Thymus (tissue), 2 donors: Measurements from ENCODE around the gene WBP2NL. TPM values are rescaled to one million over a fixed set of nuclear protein-coding genes. Genes with fewer than 3 reads are reported as not detected.

Experiments
- polyA plus RNA-seq: library from polyadenylated mRNA; stranded (reverse); fragments of 200-250 nt; gene quantifications from one replicate; pipeline ENCODE4 v1.2.3, GENCODE V29; 2013
- total RNA-seq: library from RNA; stranded (reverse); fragments of 120-200 nt; gene quantifications from one replicate; pipeline ENCODE4 v1.2.4, GENCODE V29; 2013
- donor health status: healthy.

Gene WBP2NL
- total and polyA plus RNA-seq, 2 donors = 0.66 to 2.2 TPM

Other genes starting within 250 kb of the WBP2NL start
- 14.4 TPM for gene CCDC134, start 198.1 kb upstream of the WBP2NL start, total RNA-seq
- gene CCDC134, start 198.1 kb upstream of the WBP2NL start, polyA plus RNA-seq = 1.6 TPM
- gene SREBF2, start 165.7 kb upstream of the WBP2NL start, total RNA-seq = 15.8 TPM
- gene SREBF2, start 165.7 kb upstream of the WBP2NL start, polyA plus RNA-seq = 41.0 TPM
- 0.19 TPM for gene SHISA8, start 83.7 kb upstream of the WBP2NL start, total RNA-seq
- gene SHISA8, start 83.7 kb upstream of the WBP2NL start, polyA plus RNA-seq = 2.9 TPM
- 1.0 TPM for gene TNFRSF13C, start 72.0 kb upstream of the WBP2NL start, total RNA-seq
- gene TNFRSF13C, start 72.0 kb upstream of the WBP2NL start, polyA plus RNA-seq = 6.1 TPM
- gene CENPM, start 51.6 kb upstream of the WBP2NL start, total RNA-seq = 31.4 TPM
- gene CENPM, start 51.6 kb upstream of the WBP2NL start, polyA plus RNA-seq = 13.1 TPM
- 0.90 TPM for gene SEPTIN3, start 29.3 kb upstream of the WBP2NL start, total RNA-seq
- 1.2 TPM for gene SEPTIN3, start 29.3 kb upstream of the WBP2NL start, polyA plus RNA-seq
- gene NAGA, start 72.0 kb downstream of the WBP2NL start, total RNA-seq = 18.1 TPM
- gene NAGA, start 72.0 kb downstream of the WBP2NL start, polyA plus RNA-seq = 10.6 TPM
- 5.1 TPM for gene PHETA2, start 75.5 kb downstream of the WBP2NL start, total RNA-seq
- 5.2 TPM for gene PHETA2, start 75.5 kb downstream of the WBP2NL start, polyA plus RNA-seq
- 18.7 TPM for gene SMDT1, start 80.9 kb downstream of the WBP2NL start, total RNA-seq
- gene SMDT1, start 80.9 kb downstream of the WBP2NL start, polyA plus RNA-seq = 78.8 TPM
- 99.7 TPM for gene NDUFA6, start 92.0 kb downstream of the WBP2NL start, total RNA-seq
- gene NDUFA6, start 92.0 kb downstream of the WBP2NL start, polyA plus RNA-seq = 90.0 TPM
- gene CYP2D6, start 132.0 kb downstream of the WBP2NL start, total RNA-seq = 0.42 TPM
- gene CYP2D6, start 132.0 kb downstream of the WBP2NL start, polyA plus RNA-seq = 9.2 TPM